ENCODE measurements around the gene SERPINE3.

SERPINE3 gene

DNA sequence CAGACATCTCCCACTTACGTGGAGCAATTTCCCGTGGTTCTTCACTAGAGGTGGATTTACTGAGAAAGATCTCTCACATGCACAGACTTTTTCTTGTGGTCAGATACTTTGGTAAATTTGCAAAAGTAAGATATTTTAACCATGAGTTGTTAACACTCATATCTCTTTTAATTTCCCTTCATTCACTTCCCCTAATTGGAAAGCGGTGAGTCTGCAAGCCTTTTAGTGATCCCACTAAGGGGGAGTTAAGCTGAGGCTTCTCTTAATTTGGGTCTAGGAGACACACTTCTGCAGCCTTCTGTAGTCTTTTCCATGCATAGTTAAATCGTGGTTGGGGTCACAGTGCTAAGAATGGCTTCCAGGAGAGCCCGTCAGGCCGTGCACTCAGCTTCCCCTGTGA lies 30.7 kb upstream of the SERPINE3 start:
- H3K9ac ChIP-seq (ENCODE audit: low read depth, low read length, poor library complexity) = no peak overlapping the region
- H3K18ac ChIP-seq (ENCODE audit: low read length) = peak overlapping the region; percentile 93
- H3K9me3 ChIP-seq (replicated peaks in 1 of 2; ENCODE audit: control insufficient read depth in 2 of 2, insufficient read depth in 1 of 2, low read depth in 1 of 2, low read length in 2 of 2) = no peaks in the 10 kb centered on the region
- H2BK12ac ChIP-seq (ENCODE audit: low read length) = no peak overlapping the region
- H2AK5ac ChIP-seq (ENCODE audit: low read depth, low read length) = no peak overlapping the region
- no peak for DNase-seq (ENCODE audit: low spot score)
- H3K4me2 ChIP-seq (ENCODE audit: insufficient read depth, low read length, poor library complexity, severe bottlenecking) = no peak overlapping the region
- peaks cover 0 to 10% of the 10 kb centered on the region in 2 donors for H3K4me1 ChIP-seq (ENCODE audit: control insufficient read depth in 2 of 2, insufficient read depth in 1 of 2, low read depth in 1 of 2, low read length in 2 of 2)
- H3K79me1 ChIP-seq (ENCODE audit: low read depth, low read length) = no peaks in the 10 kb centered on the region
- no peak overlapping the region for H3K4me3 ChIP-seq (ENCODE audit: low read length in 2 of 2)
- H4K8ac ChIP-seq (ENCODE audit: low read depth, low read length) = no peak overlapping the region
- H2AFZ ChIP-seq (ENCODE audit: low read length) = peak overlapping the region; percentile 53
- H3K27me3 ChIP-seq (ENCODE audit: control insufficient read depth in 3 of 3, insufficient read depth in 3 of 3, low read depth in 1 of 3, low read length in 3 of 3) = no peaks in the 10 kb centered on the region
- no CpG with 5 or more reads among the region's 6 CpGs for WGBS, 2 donors (ENCODE audit: extremely low coverage in 2 of 2, insufficient read length in 2 of 2, insufficient replicate concordance in 1 of 2)
- H3K4ac ChIP-seq (ENCODE audit: low read length) = no peak overlapping the region
- H3K14ac ChIP-seq (ENCODE audit: low read length) = no peak overlapping the region
- peak overlapping the region; percentile 70 for H3K27ac ChIP-seq (replicated peaks; ENCODE audit: low read length)
- no peak overlapping the region for H4K91ac ChIP-seq (ENCODE audit: low read depth, low read length, poor library complexity)
- H2BK5ac ChIP-seq (ENCODE audit: low read length) = no peak overlapping the region
- H2BK120ac ChIP-seq (ENCODE audit: low read depth, low read length) = no peak overlapping the region
- H3K23ac ChIP-seq (ENCODE audit: low read depth, low read length, poor library complexity) = no peak overlapping the region
- no peaks in the 10 kb centered on the region for H3K36me3 ChIP-seq (replicated peaks in 1 of 2; ENCODE audit: control insufficient read depth in 2 of 2, insufficient read depth in 2 of 2, low read length in 2 of 2)
- H2BK15ac ChIP-seq (ENCODE audit: low read length) = no peak overlapping the region

DNA sequence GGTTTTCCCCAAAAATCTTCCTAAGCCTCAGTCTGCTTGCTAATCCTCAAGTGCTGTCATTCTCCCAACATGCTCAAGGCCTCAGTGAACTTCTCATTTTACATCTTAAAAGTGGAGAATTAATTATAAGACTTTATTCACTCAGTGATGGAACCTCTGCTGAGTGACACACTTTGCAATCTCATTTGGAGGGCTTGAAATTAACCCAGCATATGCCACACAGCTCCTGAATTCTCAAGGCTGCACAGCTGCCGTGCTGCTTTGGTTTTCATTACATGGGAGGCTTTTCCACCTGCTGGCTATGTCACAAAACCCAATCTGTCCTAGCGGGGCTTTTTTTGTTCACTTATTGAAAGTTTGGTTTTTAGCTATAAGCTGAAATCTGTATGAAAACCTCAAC lies 28.3 kb upstream of the SERPINE3 start:
- H2BK12ac ChIP-seq (ENCODE audit: low read length) = no peak overlapping the region
- no peak overlapping the region for H3K4me2 ChIP-seq (ENCODE audit: insufficient read depth, low read length, poor library complexity, severe bottlenecking)
- H3K27me3 ChIP-seq (ENCODE audit: control insufficient read depth in 3 of 3, insufficient read depth in 3 of 3, low read depth in 1 of 3, low read length in 3 of 3) = no peaks in the 10 kb centered on the region
- H3K4ac ChIP-seq (ENCODE audit: low read length) = no peak overlapping the region
- H2BK15ac ChIP-seq (ENCODE audit: low read length) = no peak overlapping the region
- no peak overlapping the region for H3K14ac ChIP-seq (ENCODE audit: low read length)
- H3K36me3 ChIP-seq (replicated peaks in 1 of 2; ENCODE audit: control insufficient read depth in 2 of 2, insufficient read depth in 2 of 2, low read length in 2 of 2) = no peaks in the 10 kb centered on the region
- H3K9me3 ChIP-seq (replicated peaks in 1 of 2; ENCODE audit: control insufficient read depth in 2 of 2, insufficient read depth in 1 of 2, low read depth in 1 of 2, low read length in 2 of 2) = no peaks in the 10 kb centered on the region
- WGBS, 2 donors (ENCODE audit: extremely low coverage in 2 of 2, insufficient read length in 2 of 2, insufficient replicate concordance in 1 of 2) = no CpG with 5 or more reads among the region's 2 CpGs
- no peak for DNase-seq (ENCODE audit: low spot score)
- no peak overlapping the region for H3K9ac ChIP-seq (ENCODE audit: low read depth, low read length, poor library complexity)
- H3K4me1 ChIP-seq (ENCODE audit: control insufficient read depth in 2 of 2, insufficient read depth in 1 of 2, low read depth in 1 of 2, low read length in 2 of 2) = peaks cover 0 to 10% of the 10 kb centered on the region in 2 donors
- H3K4me3 ChIP-seq (ENCODE audit: low read length in 2 of 2) = no peak overlapping the region
- H3K79me1 ChIP-seq (ENCODE audit: low read depth, low read length) = no peaks in the 10 kb centered on the region
- no peak overlapping the region for H2BK120ac ChIP-seq (ENCODE audit: low read depth, low read length)
- no peak overlapping the region for H2BK5ac ChIP-seq (ENCODE audit: low read length)
- no peak overlapping the region for H2AK5ac ChIP-seq (ENCODE audit: low read depth, low read length)
- no peak overlapping the region for H2AFZ ChIP-seq (ENCODE audit: low read length)
- H4K8ac ChIP-seq (ENCODE audit: low read depth, low read length) = no peak overlapping the region
- H3K23ac ChIP-seq (ENCODE audit: low read depth, low read length, poor library complexity) = no peak overlapping the region
- H3K27ac ChIP-seq (replicated peaks; ENCODE audit: low read length) = peak overlapping the region; percentile 88
- H3K18ac ChIP-seq (ENCODE audit: low read length) = no peak overlapping the region
- no peak overlapping the region for H4K91ac ChIP-seq (ENCODE audit: low read depth, low read length, poor library complexity)

DNA sequence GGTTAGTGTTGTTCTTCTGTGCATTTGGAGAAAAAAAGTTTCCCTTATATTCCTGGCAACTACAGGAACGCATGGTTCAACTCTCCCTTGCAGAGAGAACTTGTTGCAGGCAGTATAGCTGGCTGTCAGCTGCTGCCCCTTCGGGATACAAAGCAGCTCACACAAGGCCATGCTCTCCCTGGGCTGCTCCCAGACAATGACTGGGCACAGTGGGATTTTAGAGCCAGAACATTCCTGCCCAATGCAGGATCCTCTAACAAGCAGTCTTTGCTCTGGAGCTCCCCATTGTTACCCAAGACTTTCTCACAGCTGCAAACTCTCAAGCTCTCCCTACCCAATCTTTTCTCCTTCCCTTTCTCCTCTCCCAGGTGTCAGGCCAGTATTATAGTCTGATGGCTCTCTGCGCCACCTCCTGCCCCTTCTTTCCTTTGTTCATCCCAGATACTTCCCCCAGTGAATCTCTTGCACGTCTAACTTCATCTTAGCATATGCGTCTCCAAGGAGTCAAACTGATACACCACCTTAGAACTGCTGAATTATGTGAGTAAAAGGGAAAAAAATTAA lies 27.5 kb upstream of the SERPINE3 start:
- no peak for DNase-seq (ENCODE audit: low spot score)
- H3K27ac ChIP-seq (replicated peaks; ENCODE audit: low read length) = peak overlapping the region; percentile 67

DNA sequence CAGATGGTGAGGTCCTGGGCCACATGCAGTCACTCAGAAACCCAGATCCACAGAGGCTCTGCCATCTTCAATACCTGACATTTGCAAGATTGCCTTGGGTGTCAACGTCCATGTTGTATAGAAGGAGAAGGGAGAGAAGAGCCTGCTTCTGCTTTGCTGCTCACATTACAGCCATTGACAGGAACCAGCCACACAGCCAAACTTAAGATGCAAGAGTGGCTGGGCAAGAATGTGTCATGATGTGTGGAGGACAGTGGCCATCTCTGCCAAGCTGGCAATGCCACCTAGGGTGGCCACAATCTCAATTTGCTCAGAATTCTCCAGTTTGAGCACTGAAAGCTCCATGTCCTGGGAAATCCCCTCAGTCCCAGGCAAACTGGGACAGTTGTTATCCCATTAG lies 25.9 kb upstream of the SERPINE3 start:
- Histone ChIP-seq H2AK5ac (ENCODE audit: low read depth, low read length) (no peak overlapping the region), H3K14ac (ENCODE audit: low read length) (no peak overlapping the region), H3K36me3 (replicated peaks in 1 of 2; ENCODE audit: control insufficient read depth in 2 of 2, insufficient read depth in 2 of 2, low read length in 2 of 2) (no peaks in the 10 kb centered on the region), H3K4me1 (ENCODE audit: control insufficient read depth in 2 of 2, insufficient read depth in 1 of 2, low read depth in 1 of 2, low read length in 2 of 2) (peaks cover 0 to 8% of the 10 kb centered on the region in 2 donors), H3K18ac (ENCODE audit: low read length) (no peak overlapping the region), H3K79me1 (ENCODE audit: low read depth, low read length) (no peaks in the 10 kb centered on the region), H2BK120ac (ENCODE audit: low read depth, low read length) (no peak overlapping the region), H4K91ac (ENCODE audit: low read depth, low read length, poor library complexity) (no peak overlapping the region), H4K8ac (ENCODE audit: low read depth, low read length) (no peak overlapping the region), H3K9ac (ENCODE audit: low read depth, low read length, poor library complexity) (no peak overlapping the region), H2BK5ac (ENCODE audit: low read length) (no peak overlapping the region), H2BK15ac (ENCODE audit: low read length) (no peak overlapping the region), H3K9me3 (replicated peaks in 1 of 2; ENCODE audit: control insufficient read depth in 2 of 2, insufficient read depth in 1 of 2, low read depth in 1 of 2, low read length in 2 of 2) (no peaks in the 10 kb centered on the region), H3K4ac (ENCODE audit: low read length) (no peak overlapping the region), H3K23ac (ENCODE audit: low read depth, low read length, poor library complexity) (no peak overlapping the region), H3K27ac (replicated peaks; ENCODE audit: low read length) (no peak overlapping the region), H3K4me2 (ENCODE audit: insufficient read depth, low read length, poor library complexity, severe bottlenecking) (no peak overlapping the region), H2AFZ (ENCODE audit: low read length) (no peak overlapping the region), H3K27me3 (ENCODE audit: control insufficient read depth in 3 of 3, insufficient read depth in 3 of 3, low read depth in 1 of 3, low read length in 3 of 3) (no peaks in the 10 kb centered on the region), H3K4me3 (ENCODE audit: low read length in 2 of 2) (no peak overlapping the region), H2BK12ac (ENCODE audit: low read length) (no peak overlapping the region)
- WGBS, 2 donors (ENCODE audit: extremely low coverage in 2 of 2, insufficient read length in 2 of 2, insufficient replicate concordance in 1 of 2) = no CpG with 5 or more reads among the region's 1 CpG
- DNase-seq (ENCODE audit: low spot score) = no peak

More for the DNA sequence above, 27.5 kb upstream of the SERPINE3 start:
- peak overlapping the region; percentile 61 for H2AFZ ChIP-seq (ENCODE audit: low read length)
- H2BK15ac ChIP-seq (ENCODE audit: low read length) = no peak overlapping the region
- no CpG with 5 or more reads among the region's 5 CpGs for WGBS, 2 donors (ENCODE audit: extremely low coverage in 2 of 2, insufficient read length in 2 of 2, insufficient replicate concordance in 1 of 2)
- no peak overlapping the region for H3K4me3 ChIP-seq (ENCODE audit: low read length in 2 of 2)
- no peak overlapping the region for H3K14ac ChIP-seq (ENCODE audit: low read length)
- H3K4me1 ChIP-seq (ENCODE audit: control insufficient read depth in 2 of 2, insufficient read depth in 1 of 2, low read depth in 1 of 2, low read length in 2 of 2) = peaks cover 0 to 10% of the 10 kb centered on the region in 2 donors
- H3K18ac ChIP-seq (ENCODE audit: low read length) = no peak overlapping the region
- no peaks in the 10 kb centered on the region for H3K27me3 ChIP-seq (ENCODE audit: control insufficient read depth in 3 of 3, insufficient read depth in 3 of 3, low read depth in 1 of 3, low read length in 3 of 3)
- H2BK120ac ChIP-seq (ENCODE audit: low read depth, low read length) = no peak overlapping the region
- H4K8ac ChIP-seq (ENCODE audit: low read depth, low read length) = no peak overlapping the region
- no peaks in the 10 kb centered on the region for H3K79me1 ChIP-seq (ENCODE audit: low read depth, low read length)
- no peak overlapping the region for H2BK12ac ChIP-seq (ENCODE audit: low read length)
- H3K4ac ChIP-seq (ENCODE audit: low read length) = no peak overlapping the region
- H3K36me3 ChIP-seq (replicated peaks in 1 of 2; ENCODE audit: control insufficient read depth in 2 of 2, insufficient read depth in 2 of 2, low read length in 2 of 2) = no peaks in the 10 kb centered on the region
- no peak overlapping the region for H3K4me2 ChIP-seq (ENCODE audit: insufficient read depth, low read length, poor library complexity, severe bottlenecking)
- no peaks in the 10 kb centered on the region for H3K9me3 ChIP-seq (replicated peaks in 1 of 2; ENCODE audit: control insufficient read depth in 2 of 2, insufficient read depth in 1 of 2, low read depth in 1 of 2, low read length in 2 of 2)
- H3K23ac ChIP-seq (ENCODE audit: low read depth, low read length, poor library complexity) = no peak overlapping the region
- no peak overlapping the region for H4K91ac ChIP-seq (ENCODE audit: low read depth, low read length, poor library complexity)
- no peak overlapping the region for H3K9ac ChIP-seq (ENCODE audit: low read depth, low read length, poor library complexity)
- H2AK5ac ChIP-seq (ENCODE audit: low read depth, low read length) = no peak overlapping the region
- no peak overlapping the region for H2BK5ac ChIP-seq (ENCODE audit: low read length)
